ENCODE results near the gene SLC39A8.
"Not testable (repeated sequence)": the region's sequence is repeated elsewhere in the genome, so short reads cannot be mapped to it uniquely, and the experiment has no call there.

The SLC39A8 gene

GRCh38 chr4:102295153-102295862 lies 50.0 kb downstream of the SLC39A8 start:
- no peak for DNase-seq

- no peak for DNase-seq
These were observed 56.8 kb downstream of the SLC39A8 start for GRCh38 chr4:102288497-102288896.

GRCh38 chr4:102285831-102286230 lies 59.5 kb downstream of the SLC39A8 start:
- DNase-seq: no peak

- no peak for DNase-seq
These were observed 64.0 kb downstream of the SLC39A8 start for GRCh38 chr4:102281171-102281839.

- DNase-seq: not testable (repeated sequence)
These were observed 72.0 kb downstream of the SLC39A8 start for GRCh38 chr4:102273317-102273716.

- DNase-seq: no peak
These were observed 73.0 kb downstream of the SLC39A8 start for GRCh38 chr4:102272318-102272717.

- DNase-seq: no peak
These were observed 76.9 kb downstream of the SLC39A8 start for GRCh38 chr4:102268355-102268754.

GRCh38 chr4:102263024-102263787 lies 82.1 kb downstream of the SLC39A8 start:
- no peak for DNase-seq

GRCh38 chr4:102259702-102260101 lies 85.6 kb downstream of the SLC39A8 start:
- no peak for DNase-seq

- no peak for DNase-seq
These were observed 86.2 kb downstream of the SLC39A8 start for GRCh38 chr4:102259081-102259480.

GRCh38 chr4:102256321-102256720 lies 89.0 kb downstream of the SLC39A8 start:
- no peak for DNase-seq

GRCh38 chr4:102253860-102254259 lies 91.4 kb downstream of the SLC39A8 start:
- no peak for DNase-seq

- DNase-seq: no peak
These were observed 93.1 kb downstream of the SLC39A8 start for GRCh38 chr4:102252171-102252570.

- no peak for DNase-seq
These were observed 94.9 kb downstream of the SLC39A8 start for GRCh38 chr4:102250341-102250740.

GRCh38 chr4:102247041-102247440 lies 98.2 kb downstream of the SLC39A8 start:
- no peak for DNase-seq

- no peak for DNase-seq
These were observed 98.9 kb downstream of the SLC39A8 start for GRCh38 chr4:102246416-102246815.

GRCh38 chr4:102244878-102245535 lies 100.3 kb downstream of the SLC39A8 start:
- DNase-seq: no peak

- not testable (repeated sequence) for DNase-seq
These were observed 102.0 kb downstream of the SLC39A8 start for GRCh38 chr4:102243296-102243695.

GRCh38 chr4:102234243-102234838 lies 110.9 kb downstream of the SLC39A8 start:
- no peak for DNase-seq

GRCh38 chr4:102230194-102230593 lies 115.1 kb downstream of the SLC39A8 start:
- DNase-seq: no peak

GRCh38 chr4:102227388-102227787 lies 117.9 kb downstream of the SLC39A8 start:
- no peak for DNase-seq

- no peak for DNase-seq
These were observed 121.8 kb downstream of the SLC39A8 start for GRCh38 chr4:102223461-102223860.
